HepG2 (cell line): ENCODE data around the gene MAN2C1. TPM values are rescaled to one million over a fixed set of nuclear protein-coding genes. Genes with fewer than 3 reads are reported as not detected.

Source experiments
- ATAC-seq: fragments of 200-7000 bp; cut with Tn5 transposase; 3 replicates; pipeline ENCODE4 v1.9.1; 2020; ENCODE audit warnings: mild to moderate bottlenecking, moderate library complexity
- BruUV-seq: library from RNA; stranded (reverse); fragments of 400-500 nt; replicated peaks from 2 replicates; lab custom pipeline; 2021; lab: Mats Ljungman, UMichigan
- CTCF ChIA-PET: fragments of 300-600 bp; formaldehyde crosslinking; extraction: SDS; loops from one replicate; lab custom pipeline; 2021; ENCODE audit warnings: low total read pairs, inconsistent platforms, low intra/inter-chr PET ratio; lab: Yijun Ruan, JAX
- POLR2A ChIA-PET: fragments of 350-600 bp; sonication (Branson Sonifier 250); formaldehyde crosslinking; loops from one replicate; lab custom pipeline; 2020; ENCODE audit warnings: antibody characterized with exemption, inconsistent platforms; lab: Yijun Ruan, JAX
- DNase-seq: peaks from one replicate; pipeline ENCODE4 v3.0.0-alpha.2; 2015; ENCODE audit warnings: low spot score
- FAIRE-seq: peaks from 3 replicates; lab custom pipeline; 2011; peaks lifted over from hg19 to GRCh38; lab: Jason Lieb, UNC
- H2AFZ ChIP-seq: one replicate; pipeline ENCODE4 v1.6.1; 2011; ENCODE audit warnings: low read length, inconsistent platforms
- H3K27ac ChIP-seq: fragments of 300-600 bp; 3 replicates; pipeline ENCODE4 v1.8.0; 2011; ENCODE audit warnings: mixed run types, mild to moderate bottlenecking, mixed read lengths, low read length, inconsistent platforms; ENCODE audit not compliant: insufficient read depth; ENCODE audit errors: extremely low read length
- H3K27me3 ChIP-seq, 2 experiments: fragments of 200-600 bp in 1 of 2; 2 replicates in 1 of 2; 3 replicates in 1 of 2; pipeline versions ENCODE4 v1.6.0 to v1.8.0; 2011; ENCODE audit warnings: low read length in 2 of 2, mild to moderate bottlenecking in 2 of 2, moderate library complexity in 2 of 2, inconsistent platforms in 1 of 2; ENCODE audit not compliant: insufficient read depth in 2 of 2, control insufficient read depth in 1 of 2
- H3K36me3 ChIP-seq, 2 experiments: fragments of 200-600 bp in 1 of 2; replicated peaks in 1 of 2; 2 replicates in 1 of 2; 3 replicates in 1 of 2; pipeline versions ENCODE4 v1.5.1 to v1.8.0; 2011; ENCODE audit warnings: low read length in 2 of 2, inconsistent platforms in 1 of 2; ENCODE audit not compliant: insufficient read depth in 2 of 2, control insufficient read depth in 1 of 2
- H3K4me1 ChIP-seq: 2 replicates; pipeline ENCODE4 v1.5.1; 2012; ENCODE audit warnings: low read length, inconsistent platforms; ENCODE audit not compliant: insufficient read depth
- H3K4me2 ChIP-seq: 2 replicates; pipeline ENCODE4 v1.6.0; 2011; ENCODE audit warnings: low read depth, low read length, inconsistent platforms
- H3K4me3 ChIP-seq, 3 experiments: fragments of 200-600 bp in 1 of 3; sonication (generic), shearing (Covaris generic) in 1 of 3; replicated peaks in 1 of 3; 2 replicates each; pipeline ENCODE4 v1.5.1; 2011 to 2016; ENCODE audit warnings: low read length in 3 of 3, inconsistent platforms in 2 of 3, low read depth in 2 of 3, mild to moderate bottlenecking in 2 of 3, control low read depth in 1 of 3, mixed read lengths in 1 of 3; ENCODE audit not compliant: insufficient read depth in 1 of 3
- H3K79me2 ChIP-seq: one replicate; pipeline ENCODE4 v1.6.1; 2011; ENCODE audit warnings: low read length, inconsistent platforms; ENCODE audit not compliant: insufficient read depth
- H3K9ac ChIP-seq: 2 replicates; pipeline ENCODE4 v1.6.0; 2011; ENCODE audit warnings: mild to moderate bottlenecking, low read depth, low read length, inconsistent platforms; ENCODE audit not compliant: insufficient read depth
- H3K9me3 ChIP-seq: 2 replicates; pipeline ENCODE4 v1.5.1; 2012; ENCODE audit warnings: mild to moderate bottlenecking, low read length
- H4K20me1 ChIP-seq: 2 replicates; pipeline ENCODE4 v1.6.0; 2011; ENCODE audit warnings: inconsistent platforms, mild to moderate bottlenecking, low read length, moderate library complexity; ENCODE audit not compliant: insufficient read depth
- BRCA1 ChIP-seq: sonication (generic); formaldehyde crosslinking; IDR thresholded peaks from 2 replicates; pipeline ENCODE4 v1.4.0; 2020; ENCODE audit warnings: missing genetic modification reagents
- CC2D1A ChIP-seq: sonication (generic); formaldehyde crosslinking; IDR thresholded peaks from 2 replicates; pipeline ENCODE4 v1.8.1; 2023; ENCODE audit warnings: mild to moderate bottlenecking, missing genetic modification reagents
- FOXP1 ChIP-seq, 2 experiments: fragments of 450-650 bp in 1 of 2; IDR thresholded peaks; 2 replicates each; pipeline ENCODE4 v1.6.1; 2017 to 2018; ENCODE audit warnings: antibody characterized with exemption in 1 of 2
- HNRNPLL ChIP-seq: fragments of 200-400 bp; formaldehyde crosslinking; IDR thresholded peaks from 2 replicates; pipeline ENCODE4 v1.6.1; 2017; ENCODE audit warnings: mild to moderate bottlenecking, low read depth, low read length; ENCODE audit not compliant: poor library complexity, severe bottlenecking
- SMARCE1 ChIP-seq: fragments of 450-650 bp; IDR thresholded peaks from 2 replicates; pipeline ENCODE4 v1.6.1; 2017; ENCODE audit warnings: borderline replicate concordance
- WGBS: methylation state at CpG from one replicate; pipeline ENCODE4 v1.1.6; 2017; ENCODE audit warnings: low lambda C conversion rate; 5-methylcytosine and 5-hydroxymethylcytosine counted together
- in situ Hi-C: cut with HindIII; loops from 2 replicates; pipeline ENCODE4 v1.10.0; 2017; ENCODE audit warnings: low pct_unique_long_range_greater_than_20kb; ENCODE audit not compliant: extremely low pct_ligation_motif_present
- intact Hi-C: fragments of 100-400 bp; cut with micrococcal nuclease; formaldehyde crosslinking; loops from one replicate; pipeline ENCODE4 v1.10.0; 2022; ENCODE audit not compliant: unreplicated experiment
- polyA plus RNA-seq, 8 experiments: library from polyadenylated mRNA; depleted of rRNA in 3 of 8; stranded (reverse) in 7 of 8; unstranded in 1 of 8; fragments of >200 nt; fragmentation: Illumina TruSeq in 4 of 8; extraction: Trizol in 4 of 8; gene quantifications; 2 replicates each; pipeline versions ENCODE4 v1.2.1 to v1.2.3, GENCODE V29; 2011 to 2016; ENCODE audit warnings: low read depth in 4 of 8, missing spikeins in 1 of 8, mixed read lengths in 1 of 8; ENCODE audit not compliant: insufficient read depth in 1 of 8
- total RNA-seq, 5 experiments: library from RNA; depleted of rRNA; stranded (reverse); fragments of >200 nt; fragmentation: Illumina TruSeq; extraction: Trizol; gene quantifications; 2 replicates each; pipeline ENCODE4 v1.2.3, GENCODE V29; 2016; ENCODE audit warnings: low read depth in 1 of 5
- TF ChIP-seq, protein P1 (sequence below): sonication (generic); formaldehyde crosslinking; IDR thresholded peaks from 2 replicates; pipeline ENCODE4 v1.5.0; 2020; ENCODE audit warnings: mild to moderate bottlenecking, missing genetic modification reagents
- TF ChIP-seq, protein P2 (sequence below): IDR thresholded peaks from 2 replicates; pipeline ENCODE4 v1.6.1; 2016
- TF ChIP-seq, protein P3 (sequence below): sonication (generic); formaldehyde crosslinking; conservative IDR thresholded peaks from 2 replicates; pipeline ENCODE4 v1.8.1; 2023; ENCODE audit warnings: missing genetic modification reagents

The MAN2C1 gene
- total and polyA plus RNA-seq, 2 of the 13 experiments (the other 11 are each of a cell fraction or from before 2014, with no cell fraction given): 62.6 to 71.0 TPM

DNA sequence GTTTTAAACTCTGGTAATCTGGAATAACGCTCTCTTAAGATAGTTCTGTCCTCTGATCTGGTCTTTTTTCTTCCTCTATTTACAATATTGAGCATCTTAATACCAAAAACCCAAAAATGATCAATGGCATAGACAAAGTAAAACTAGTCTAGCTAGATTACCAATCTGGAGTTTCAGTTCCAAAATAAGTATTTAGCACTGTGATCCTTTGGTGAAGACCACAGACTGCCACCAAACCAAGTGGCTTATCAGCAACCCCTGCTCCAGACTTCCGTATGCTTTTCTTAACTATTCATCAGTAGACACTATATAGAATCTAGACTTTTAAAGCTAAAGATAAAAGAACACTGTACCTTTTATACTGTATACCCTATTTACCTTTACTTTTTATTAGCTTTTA, 35.5 kb upstream of the MAN2C1 start (continued):
- no peak for TF ChIP-seq CC2D1A
- no peak for TF ChIP-seq HNRNPLL
- TF ChIP-seq SMARCE1: no peak
- TF ChIP-seq, protein P1, sequence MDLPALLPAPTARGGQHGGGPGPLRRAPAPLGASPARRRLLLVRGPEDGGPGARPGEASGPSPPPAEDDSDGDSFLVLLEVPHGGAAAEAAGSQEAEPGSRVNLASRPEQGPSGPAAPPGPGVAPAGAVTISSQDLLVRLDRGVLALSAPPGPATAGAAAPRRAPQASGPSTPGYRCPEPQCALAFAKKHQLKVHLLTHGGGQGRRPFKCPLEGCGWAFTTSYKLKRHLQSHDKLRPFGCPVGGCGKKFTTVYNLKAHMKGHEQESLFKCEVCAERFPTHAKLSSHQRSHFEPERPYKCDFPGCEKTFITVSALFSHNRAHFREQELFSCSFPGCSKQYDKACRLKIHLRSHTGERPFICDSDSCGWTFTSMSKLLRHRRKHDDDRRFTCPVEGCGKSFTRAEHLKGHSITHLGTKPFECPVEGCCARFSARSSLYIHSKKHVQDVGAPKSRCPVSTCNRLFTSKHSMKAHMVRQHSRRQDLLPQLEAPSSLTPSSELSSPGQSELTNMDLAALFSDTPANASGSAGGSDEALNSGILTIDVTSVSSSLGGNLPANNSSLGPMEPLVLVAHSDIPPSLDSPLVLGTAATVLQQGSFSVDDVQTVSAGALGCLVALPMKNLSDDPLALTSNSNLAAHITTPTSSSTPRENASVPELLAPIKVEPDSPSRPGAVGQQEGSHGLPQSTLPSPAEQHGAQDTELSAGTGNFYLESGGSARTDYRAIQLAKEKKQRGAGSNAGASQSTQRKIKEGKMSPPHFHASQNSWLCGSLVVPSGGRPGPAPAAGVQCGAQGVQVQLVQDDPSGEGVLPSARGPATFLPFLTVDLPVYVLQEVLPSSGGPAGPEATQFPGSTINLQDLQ (CRISPR knock-in tag): no peak
- TF ChIP-seq, protein P2, sequence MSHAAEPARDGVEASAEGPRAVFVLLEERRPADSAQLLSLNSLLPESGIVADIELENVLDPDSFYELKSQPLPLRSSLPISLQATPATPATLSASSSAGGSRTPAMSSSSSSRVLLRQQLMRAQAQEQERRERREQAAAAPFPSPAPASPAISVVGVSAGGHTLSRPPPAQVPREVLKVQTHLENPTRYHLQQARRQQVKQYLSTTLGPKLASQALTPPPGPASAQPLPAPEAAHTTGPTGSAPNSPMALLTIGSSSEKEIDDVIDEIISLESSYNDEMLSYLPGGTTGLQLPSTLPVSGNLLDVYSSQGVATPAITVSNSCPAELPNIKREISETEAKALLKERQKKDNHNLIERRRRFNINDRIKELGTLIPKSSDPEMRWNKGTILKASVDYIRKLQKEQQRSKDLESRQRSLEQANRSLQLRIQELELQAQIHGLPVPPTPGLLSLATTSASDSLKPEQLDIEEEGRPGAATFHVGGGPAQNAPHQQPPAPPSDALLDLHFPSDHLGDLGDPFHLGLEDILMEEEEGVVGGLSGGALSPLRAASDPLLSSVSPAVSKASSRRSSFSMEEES: no peak
- TF ChIP-seq BRCA1 (CRISPR knock-in tag): no peak
- TF ChIP-seq, protein P3, sequence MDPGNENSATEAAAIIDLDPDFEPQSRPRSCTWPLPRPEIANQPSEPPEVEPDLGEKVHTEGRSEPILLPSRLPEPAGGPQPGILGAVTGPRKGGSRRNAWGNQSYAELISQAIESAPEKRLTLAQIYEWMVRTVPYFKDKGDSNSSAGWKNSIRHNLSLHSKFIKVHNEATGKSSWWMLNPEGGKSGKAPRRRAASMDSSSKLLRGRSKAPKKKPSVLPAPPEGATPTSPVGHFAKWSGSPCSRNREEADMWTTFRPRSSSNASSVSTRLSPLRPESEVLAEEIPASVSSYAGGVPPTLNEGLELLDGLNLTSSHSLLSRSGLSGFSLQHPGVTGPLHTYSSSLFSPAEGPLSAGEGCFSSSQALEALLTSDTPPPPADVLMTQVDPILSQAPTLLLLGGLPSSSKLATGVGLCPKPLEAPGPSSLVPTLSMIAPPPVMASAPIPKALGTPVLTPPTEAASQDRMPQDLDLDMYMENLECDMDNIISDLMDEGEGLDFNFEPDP: no peak

DNA sequence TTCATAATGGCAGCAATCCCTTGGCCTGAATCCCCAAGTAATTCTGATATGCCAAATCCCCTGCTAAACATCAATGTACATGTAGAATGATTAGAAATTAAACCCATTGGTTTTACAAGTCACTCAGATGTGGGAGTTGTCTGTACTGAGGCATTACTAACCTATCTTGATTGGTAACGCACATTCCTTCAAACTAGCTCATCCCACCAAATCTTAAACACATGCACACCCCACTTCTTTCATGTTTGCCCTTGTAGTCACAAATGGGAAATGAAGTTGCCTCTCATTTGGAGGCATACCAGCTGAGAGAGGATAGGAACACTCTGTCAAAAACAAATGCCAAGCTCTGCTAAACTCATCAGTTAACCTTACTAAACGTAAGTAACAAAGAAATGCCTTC, 29.1 kb upstream of the MAN2C1 start:
- POLR2A ChIA-PET: no interaction called here
- intact Hi-C loops (no loop called here), in situ Hi-C loops (no loop called here)
- 97% methylated on average over 2 of the region's 2 CpGs for WGBS
- CTCF ChIA-PET: no interaction called here
- no peaks in the 10 kb centered on the region for H3K4me1 ChIP-seq
- H3K27me3 ChIP-seq: no peaks in the 10 kb centered on the region
- no peaks in the 10 kb centered on the region for H4K20me1 ChIP-seq
- no peak overlapping the region for H2AFZ ChIP-seq
- no peak for FAIRE-seq
- peaks cover 22 to 89% of the 10 kb centered on the region in 2 experiments for H3K36me3 ChIP-seq
- no peaks in the 10 kb centered on the region for H3K9me3 ChIP-seq
- no peak overlapping the region for H3K27ac ChIP-seq
- no peaks in the 10 kb centered on the region for H3K79me2 ChIP-seq
- H3K4me2 ChIP-seq: no peak overlapping the region
- H3K4me3 ChIP-seq: no peak overlapping the region
- ATAC-seq: no peak
- no peak overlapping the region for H3K9ac ChIP-seq
- BruUV-seq: no TSS peak
- no peak for DNase-seq
- TF ChIP-seq FOXP1 (IDR thresholded peaks at IDR 0.05): no peak
- TF ChIP-seq FOXP1 (CRISPR knock-in tag; IDR thresholded peaks at IDR 0.05): no peak
